Liver (tissue), 9 donors: ENCODE results near the gene SCAMP1. TPM values are rescaled to one million over a fixed set of nuclear protein-coding genes. Genes with fewer than 3 reads are reported as not detected.

Experiments used
- DNase-seq: peaks from one replicate; pipeline ENCODE4 v3.0.0-alpha.2; 2017; ENCODE audit warnings: low spot score
- H3K27ac ChIP-seq, 2 donors: one replicate each; pipeline ENCODE4 v1.7.0; 2013; ENCODE audit warnings: inconsistent platforms in 2 of 2, low read length in 2 of 2, control low read depth in 1 of 2, low read depth in 1 of 2, mild to moderate bottlenecking in 1 of 2
- H3K27me3 ChIP-seq, 4 donors: one replicate each; pipeline versions ENCODE4 v1.6.1 to v1.7.0; 2013; ENCODE audit warnings: low read length in 3 of 4, inconsistent platforms in 1 of 4, mild to moderate bottlenecking in 1 of 4, moderate library complexity in 1 of 4; ENCODE audit not compliant: control insufficient read depth in 4 of 4, insufficient read depth in 4 of 4
- H3K36me3 ChIP-seq, 4 donors: one replicate each; pipeline versions ENCODE4 v1.6.1 to v1.7.0; 2013; ENCODE audit warnings: low read length in 3 of 4, mild to moderate bottlenecking in 3 of 4, low read depth in 1 of 4, moderate library complexity in 1 of 4; ENCODE audit not compliant: control insufficient read depth in 4 of 4, insufficient read depth in 3 of 4
- H3K4me1 ChIP-seq, 4 donors: one replicate each; pipeline versions ENCODE4 v1.6.1 to v1.7.0; 2013; ENCODE audit warnings: low read length in 3 of 4, mild to moderate bottlenecking in 3 of 4, moderate library complexity in 1 of 4; ENCODE audit not compliant: control insufficient read depth in 4 of 4, insufficient read depth in 4 of 4
- H3K4me3 ChIP-seq, 3 donors: one replicate each; pipeline versions ENCODE4 v1.6.1 to v1.7.0; 2013; ENCODE audit warnings: low read length in 3 of 3, control low read depth in 1 of 3, low read depth in 1 of 3, mild to moderate bottlenecking in 1 of 3
- H3K9ac ChIP-seq, 2 donors: one replicate each; pipeline ENCODE4 v1.7.0; 2013; ENCODE audit warnings: low read length in 2 of 2, mild to moderate bottlenecking in 2 of 2, moderate library complexity in 2 of 2, control low read depth in 1 of 2, low read depth in 1 of 2
- H3K9me3 ChIP-seq, 4 donors: one replicate each; pipeline versions ENCODE4 v1.6.1 to v1.7.0; 2013; ENCODE audit warnings: low read length in 3 of 4; ENCODE audit not compliant: control insufficient read depth in 4 of 4
- ATF3 ChIP-seq: IDR thresholded peaks from 2 replicates; pipeline ENCODE4 v1.6.1; 2016; ENCODE audit warnings: antibody characterized with exemption
- CTCF ChIP-seq: fragments of 150-350 bp; IDR thresholded peaks from 2 replicates; pipeline ENCODE4 v1.5.1; 2017; ENCODE audit warnings: improper control_type of control experiment, low read depth, low read length; ENCODE audit not compliant: missing input control
- EGR1 ChIP-seq, 2 donors: IDR thresholded peaks; 2 replicates each; pipeline ENCODE4 v1.6.1; 2016 to 2018; ENCODE audit warnings: antibody characterized with exemption in 2 of 2, low read depth in 2 of 2
- FOXA1 ChIP-seq: IDR thresholded peaks from 2 replicates; pipeline ENCODE4 v1.6.1; 2016; ENCODE audit warnings: antibody characterized with exemption
- FOXA2 ChIP-seq: IDR thresholded peaks from 2 replicates; pipeline ENCODE4 v1.6.1; 2016; ENCODE audit warnings: antibody characterized with exemption
- GABPA ChIP-seq, 2 donors: IDR thresholded peaks in 1 of 2; conservative IDR thresholded peaks in 1 of 2; 2 replicates each; pipeline ENCODE4 v1.6.1; 2016; ENCODE audit warnings: antibody characterized with exemption in 2 of 2, mild to moderate bottlenecking in 1 of 2, moderate library complexity in 1 of 2
- HNF4A ChIP-seq, 2 donors: conservative IDR thresholded peaks; 2 replicates each; pipeline ENCODE4 v1.6.1; 2016; ENCODE audit warnings: antibody characterized with exemption in 2 of 2, mild to moderate bottlenecking in 2 of 2
- HNF4G ChIP-seq: IDR thresholded peaks from 2 replicates; pipeline ENCODE4 v1.6.1; 2016; ENCODE audit warnings: antibody characterized with exemption
- JUND ChIP-seq, 2 donors: IDR thresholded peaks; 2 replicates each; pipeline ENCODE4 v1.6.1; 2016; ENCODE audit warnings: antibody characterized with exemption in 2 of 2
- MAX ChIP-seq: IDR thresholded peaks from 2 replicates; pipeline ENCODE4 v1.6.1; 2016; ENCODE audit warnings: antibody characterized with exemption
- NR2F2 ChIP-seq: IDR thresholded peaks from 2 replicates; pipeline ENCODE4 v1.6.1; 2016; ENCODE audit warnings: antibody characterized with exemption
- RAD21 ChIP-seq, 2 donors: IDR thresholded peaks; 2 replicates each; pipeline ENCODE4 v1.6.1; 2016; ENCODE audit warnings: antibody characterized with exemption in 2 of 2, mild to moderate bottlenecking in 2 of 2
- REST ChIP-seq: IDR thresholded peaks from 2 replicates; pipeline ENCODE4 v1.6.1; 2016; ENCODE audit warnings: antibody characterized with exemption, mild to moderate bottlenecking
- RXRA ChIP-seq, 2 donors: IDR thresholded peaks; 2 replicates each; pipeline ENCODE4 v1.6.1; 2017 to 2018; ENCODE audit warnings: antibody characterized with exemption in 2 of 2, mild to moderate bottlenecking in 1 of 2
- SP1 ChIP-seq: IDR thresholded peaks from 2 replicates; pipeline ENCODE4 v1.6.1; 2018; ENCODE audit warnings: antibody characterized with exemption, mild to moderate bottlenecking
- YY1 ChIP-seq: IDR thresholded peaks from 2 replicates; pipeline ENCODE4 v1.6.1; 2016; ENCODE audit warnings: antibody characterized with exemption, mild to moderate bottlenecking
- ZBTB33 ChIP-seq: IDR thresholded peaks from 2 replicates; pipeline ENCODE4 v1.6.1; 2016; ENCODE audit warnings: antibody characterized with exemption
- WGBS: extraction: QIAGEN DNeasy Blood & Tissue Kit; methylation state at CpG from one replicate; pipeline ENCODE4 v1.1.7; 2013; 5-methylcytosine and 5-hydroxymethylcytosine counted together
- polyA plus RNA-seq, 2 donors: library from polyadenylated mRNA; stranded (reverse) in 1 of 2; unstranded in 1 of 2; fragments of 200-250 nt in 1 of 2; fragments of >200 nt in 1 of 2; fragmentation: Nextera tagmentation in 1 of 2; extraction: Ambion mirVana in 1 of 2; gene quantifications; one replicate each; pipeline versions ENCODE4 v1.2.1 to v1.2.3, GENCODE V29; 2013 to 2015
- total RNA-seq, 2 donors: library from RNA; depleted of rRNA; stranded (reverse); fragments of >200 nt; gene quantifications; one replicate each; pipeline ENCODE4 v1.2.3, GENCODE V29; 2014
- donor health status: healthy.
- donor health status: healthy.
- donor health status: healthy.
- donor health status: healthy.
- donor health status: healthy.

Gene SCAMP1
- total and polyA plus RNA-seq, 4 donors: 5.9 to 15.0 (median 9.0) TPM

- no peak for TF ChIP-seq MAX
These were observed 24.4 kb upstream of the SCAMP1 start (continued) for GRCh38 chr5:78335976-78336375.

GRCh38 chr5:78336698-78337097 lies 23.7 kb upstream of the SCAMP1 start:
- 86% methylated on average over 2 of the region's 2 CpGs for WGBS
- TF ChIP-seq MAX (no peak), NR2F2 (no peak), YY1 (no peak), RXRA (IDR thresholded peaks at IDR 0.05) (no peak), HNF4A (conservative IDR thresholded peaks at IDR 0.05) (no peak), HNF4G (no peak), FOXA1 (no peak), FOXA2 (no peak), REST (no peak), ZBTB33 (no peak), ATF3 (no peak), CTCF (no peak), GABPA (IDR thresholded peaks at IDR 0.05 in 1 of 2, conservative IDR thresholded peaks at IDR 0.05 in 1 of 2) (no peak), JUND (IDR thresholded peaks at IDR 0.05) (no peak), EGR1 (IDR thresholded peaks at IDR 0.05; ENCODE audit: low read depth in 2 of 2) (no peak), RAD21 (IDR thresholded peaks at IDR 0.05) (no peak), SP1 (no peak)
- no peaks in the 10 kb centered on the region for H3K27me3 ChIP-seq
- peaks cover 0 to 4% (median 2%) of the 10 kb centered on the region in 4 donors for H3K9me3 ChIP-seq
- no peak overlapping the region for H3K27ac ChIP-seq
- no peak overlapping the region for H3K9ac ChIP-seq
- H3K36me3 ChIP-seq: no peaks in the 10 kb centered on the region
- no peak for DNase-seq
- no peaks in the 10 kb centered on the region for H3K4me1 ChIP-seq
- no peak overlapping the region for H3K4me3 ChIP-seq
